Islet of Langerhans (tissue), 1 donor: ENCODE measurements around the gene KIF18B.

Source experiments
- FAIRE-seq: peaks from one replicate; lab custom pipeline; 2011; peaks lifted over from hg19 to GRCh38; lab: Jason Lieb, UNC

KIF18B gene

DNA sequence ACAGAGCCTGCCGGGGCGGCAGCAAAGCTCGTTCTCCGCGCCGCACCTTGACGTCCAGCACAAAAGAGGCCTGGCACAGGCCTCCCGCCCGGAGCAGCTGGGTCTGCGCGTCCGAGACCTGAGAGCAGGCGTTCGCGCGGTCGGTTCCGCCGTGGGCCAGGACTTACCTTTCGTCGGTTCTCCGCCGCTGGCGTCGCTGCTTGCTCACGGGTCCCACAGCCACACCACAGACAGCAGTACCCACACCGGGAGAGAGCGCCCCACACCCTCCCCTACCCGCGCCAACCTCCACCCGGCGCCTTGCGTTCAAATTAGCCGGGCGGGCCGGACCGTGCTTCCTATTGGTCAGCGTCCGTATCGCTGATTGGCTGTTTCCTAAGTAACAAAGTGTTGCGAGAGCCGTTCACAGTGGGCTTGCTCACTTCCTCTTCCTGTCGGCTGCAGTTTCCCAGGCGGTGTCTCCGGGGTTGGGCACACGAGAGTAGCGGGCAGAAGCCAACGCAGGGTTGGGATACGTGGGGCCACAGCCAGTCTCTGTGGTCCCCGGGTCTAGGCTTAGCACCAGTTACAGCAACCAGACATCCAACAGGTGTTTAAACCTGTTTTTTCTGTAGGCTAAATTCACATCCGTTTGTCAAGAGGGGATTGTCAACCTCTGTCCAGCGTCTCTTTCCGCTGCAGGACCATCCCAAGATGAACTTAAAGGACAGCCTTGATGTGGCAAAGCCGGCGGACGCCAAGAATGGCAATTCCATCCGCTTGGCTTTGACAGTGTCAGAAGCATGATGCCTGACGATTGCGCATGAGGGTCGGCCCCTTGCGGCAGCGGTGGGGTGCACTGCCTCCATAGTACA, at the start of gene KIF18B:
KIF18B (minus strand) TSS at position 313 of the 854 bp plus-strand sequence. CDS start 11,429 bp downstream, outside the sequence.
- no peak for FAIRE-seq

DNA sequence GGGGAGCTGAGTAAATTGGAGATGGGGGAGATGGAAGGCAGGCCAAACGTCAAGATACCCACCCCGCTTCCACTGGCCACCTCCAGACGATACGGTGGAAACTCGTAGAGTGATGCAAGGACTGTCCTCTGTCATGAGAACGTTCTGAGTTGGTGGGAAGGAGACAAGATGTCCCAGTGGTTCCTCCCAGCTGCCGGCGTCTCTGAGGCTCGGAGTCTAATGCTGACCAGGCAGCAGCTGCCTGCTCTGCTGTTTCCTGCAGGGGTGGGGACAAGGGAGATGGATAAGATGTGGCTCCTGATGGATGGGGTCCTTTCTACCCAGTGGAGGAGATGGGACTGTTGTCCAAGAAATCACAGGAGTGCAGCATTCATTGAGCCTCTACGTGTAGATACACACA, 48.7 kb upstream of the KIF18B start:
- no peak for FAIRE-seq

DNA sequence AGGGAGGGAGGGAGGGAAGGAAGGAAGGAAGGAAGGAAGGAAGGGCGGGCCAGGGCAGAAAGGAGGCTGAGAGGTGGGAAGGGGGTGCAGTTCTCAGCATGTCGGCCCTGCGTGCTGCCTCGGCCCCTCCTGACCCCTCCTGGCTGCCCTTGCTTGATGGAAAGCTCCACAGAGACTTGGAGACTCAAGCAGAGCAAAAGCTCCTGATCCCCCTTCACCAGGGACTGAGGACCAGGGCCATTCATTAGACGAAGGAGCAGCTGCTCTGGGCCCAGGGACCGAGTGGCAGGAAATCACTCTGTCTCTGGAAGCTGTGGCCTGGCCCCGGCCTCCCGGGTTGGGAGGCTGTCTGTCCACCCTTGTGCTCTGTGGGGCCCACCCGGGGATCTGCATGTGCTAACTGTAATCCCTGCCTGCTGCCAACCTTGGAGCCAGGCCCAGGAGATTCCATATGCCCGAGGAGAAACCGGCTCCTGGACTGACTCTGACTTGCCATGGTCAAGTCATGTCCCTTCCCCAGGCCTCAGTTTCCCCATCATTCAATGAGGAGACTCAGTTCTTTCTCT, 47.9 kb upstream of the KIF18B start:
- no peak for FAIRE-seq

DNA sequence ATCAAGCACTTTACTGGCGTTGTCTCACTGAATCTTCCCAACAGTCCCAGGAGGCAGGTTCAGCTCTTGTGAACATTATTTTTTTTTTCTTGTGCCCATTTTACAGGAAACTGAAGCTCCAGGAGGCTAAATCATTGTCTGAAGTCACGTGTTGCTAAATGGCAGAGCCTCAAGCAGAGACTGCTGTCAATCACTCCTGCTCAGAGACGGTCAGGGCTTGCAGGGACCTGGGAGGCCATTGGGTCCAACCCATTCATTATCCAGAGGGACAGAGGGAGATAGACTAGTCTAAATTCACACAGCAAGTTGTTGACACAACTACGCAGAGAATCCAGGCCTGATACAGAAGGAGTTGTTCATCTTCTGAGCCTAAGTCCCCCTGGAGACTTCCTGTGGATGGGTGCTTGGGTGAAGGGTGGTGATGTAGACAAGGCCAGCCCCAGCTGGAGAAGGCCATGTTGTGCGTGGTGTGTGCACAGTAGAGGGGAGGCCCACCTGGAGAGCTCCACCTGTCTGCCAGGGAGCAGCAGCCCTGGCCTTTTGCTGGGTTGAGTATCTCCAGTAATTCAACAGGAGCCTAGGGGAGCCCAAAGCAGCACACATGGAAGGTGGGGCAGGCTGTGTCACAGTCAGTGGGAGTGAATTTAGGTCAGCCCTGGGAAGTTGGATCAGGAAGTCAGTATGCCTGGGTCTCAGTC, 44.8 kb upstream of the KIF18B start:
- no peak for FAIRE-seq

DNA sequence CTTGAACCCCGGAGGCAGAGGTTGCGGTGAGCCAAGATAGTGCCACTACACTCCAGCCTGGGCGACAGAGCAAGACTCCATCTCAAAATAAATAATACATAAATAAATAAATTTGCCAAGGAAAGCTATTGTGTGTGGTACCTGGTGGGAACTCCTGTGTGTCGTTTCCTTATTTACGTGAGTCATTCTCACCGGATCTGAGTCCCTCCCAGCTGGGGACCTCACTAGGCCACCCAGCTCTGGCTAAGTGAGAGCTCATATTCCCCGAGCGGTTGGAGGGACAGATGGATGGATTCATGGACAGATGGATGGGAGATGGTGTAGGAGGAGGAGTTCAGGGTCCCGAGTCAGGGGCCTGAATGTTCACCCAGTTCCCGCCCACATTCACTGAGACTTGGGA, 43.4 kb upstream of the KIF18B start:
- no peak for FAIRE-seq

DNA sequence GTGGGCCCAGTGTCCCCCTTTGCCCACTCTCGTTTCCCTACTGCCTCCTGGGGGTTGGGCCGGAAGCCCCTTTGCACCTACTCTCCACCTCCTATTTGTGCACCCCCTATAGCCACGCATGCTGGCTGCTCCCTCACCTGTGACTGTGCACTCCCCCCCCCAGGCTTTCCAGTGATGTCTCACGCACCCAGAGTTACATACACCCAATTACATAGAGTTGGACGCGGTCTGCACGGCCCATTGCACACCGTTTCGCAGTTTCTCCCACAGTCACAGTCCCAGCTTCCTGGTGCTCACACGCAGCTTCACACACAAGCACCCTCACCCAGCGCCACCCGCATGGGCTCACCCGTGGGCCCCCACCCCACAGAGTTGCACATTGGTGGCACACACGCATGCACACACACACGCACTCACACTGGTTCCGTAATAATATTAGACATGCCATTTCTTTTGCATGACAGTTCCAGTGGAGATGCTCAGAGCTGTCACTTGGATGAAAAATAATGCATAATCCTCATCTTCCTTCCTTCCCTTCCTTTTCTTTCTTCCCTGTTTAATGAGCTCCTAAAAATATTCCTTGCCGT, 42.1 kb upstream of the KIF18B start:
- no peak for FAIRE-seq

DNA sequence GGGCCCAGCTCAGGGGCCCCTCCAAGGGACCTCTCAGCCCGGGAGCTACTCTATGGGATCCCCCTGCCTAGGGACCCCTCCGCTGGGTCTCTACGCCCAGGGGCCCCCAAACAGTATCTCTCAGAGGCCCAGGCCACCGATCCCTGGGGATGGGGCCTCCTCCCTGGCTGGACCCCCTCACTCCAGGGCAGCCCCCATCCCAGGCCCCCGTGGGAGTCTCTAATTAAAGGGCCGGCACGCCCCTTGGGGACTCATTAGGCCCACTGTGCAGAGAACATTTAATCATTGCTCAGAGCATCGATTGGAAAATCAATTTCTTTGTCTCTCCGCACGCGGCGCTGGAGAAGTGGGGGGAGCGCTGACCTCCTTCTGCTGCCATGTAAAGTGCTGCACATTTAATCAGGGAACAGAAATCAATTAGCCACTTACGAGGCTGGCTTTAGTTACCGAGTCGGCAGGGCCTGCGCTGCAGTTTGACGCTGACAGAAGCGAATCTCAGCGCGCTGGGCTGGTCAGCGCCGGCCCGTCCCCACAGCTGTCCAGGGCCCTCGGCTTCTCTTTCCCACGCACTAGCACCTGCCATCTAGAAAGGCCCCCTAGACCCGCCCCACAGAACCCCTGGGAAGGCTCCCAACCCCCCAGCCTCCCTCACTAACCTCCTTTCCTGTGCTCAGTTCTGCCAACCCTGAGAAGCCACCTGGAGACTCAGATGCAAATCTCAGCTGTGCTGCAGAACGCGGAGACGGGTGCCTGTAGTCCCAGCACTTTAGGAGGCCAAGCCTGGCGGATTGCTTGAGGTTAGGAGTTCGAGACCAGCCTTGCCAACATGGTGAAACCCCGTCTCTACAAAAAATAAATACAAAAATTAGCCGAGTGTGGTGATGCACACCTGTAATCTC, 40.7 kb upstream of the KIF18B start:
- FAIRE-seq = no peak

DNA sequence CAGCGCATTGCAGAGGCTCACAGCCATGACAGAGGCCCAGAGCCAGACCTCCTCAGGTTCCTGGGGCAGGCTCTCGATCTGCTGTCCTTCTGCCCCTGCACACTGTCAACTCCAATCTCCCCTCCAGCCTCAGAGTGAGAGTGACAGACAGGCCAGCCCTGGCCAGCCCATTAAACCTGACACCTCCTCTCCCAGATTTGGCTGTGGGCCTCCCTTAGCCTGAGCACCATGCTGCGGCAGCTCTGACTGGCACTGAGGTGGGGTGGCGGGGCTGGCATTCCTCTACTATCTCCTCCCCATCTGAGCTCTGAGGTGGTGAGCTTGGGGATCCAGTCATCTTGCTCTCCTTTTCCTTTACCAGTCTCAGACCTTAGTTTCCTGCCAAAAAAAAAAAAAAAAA, 36.0 kb upstream of the KIF18B start:
- FAIRE-seq = no peak

DNA sequence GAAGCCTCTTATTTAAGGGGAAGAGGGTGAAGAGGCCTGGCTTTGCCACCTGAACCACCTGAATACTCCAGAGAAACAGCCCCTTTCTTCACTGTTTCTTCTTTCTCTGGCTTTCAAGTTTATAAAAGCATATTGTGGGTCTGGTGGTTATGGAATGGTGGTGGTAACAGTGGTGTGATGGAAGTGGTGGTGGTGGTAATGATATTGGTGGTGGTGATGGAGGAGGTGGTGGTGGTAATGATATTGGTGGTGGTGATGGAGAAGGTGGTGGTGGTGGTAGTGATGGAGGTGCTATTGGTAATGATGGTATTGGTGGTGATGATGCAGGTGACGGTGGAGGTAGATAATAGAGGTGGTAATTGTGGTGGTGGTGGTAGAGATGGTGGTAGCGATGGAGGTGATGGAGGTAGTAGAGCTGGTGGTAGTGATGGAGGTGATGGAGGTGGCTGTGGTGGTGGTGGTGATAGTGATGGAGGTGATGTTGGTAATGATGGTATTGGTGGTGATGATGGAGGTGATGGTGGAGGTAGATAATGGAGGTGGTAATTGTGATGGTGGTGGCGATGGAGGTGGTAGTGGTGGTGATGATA, 34.6 kb upstream of the KIF18B start:
- no peak for FAIRE-seq

DNA sequence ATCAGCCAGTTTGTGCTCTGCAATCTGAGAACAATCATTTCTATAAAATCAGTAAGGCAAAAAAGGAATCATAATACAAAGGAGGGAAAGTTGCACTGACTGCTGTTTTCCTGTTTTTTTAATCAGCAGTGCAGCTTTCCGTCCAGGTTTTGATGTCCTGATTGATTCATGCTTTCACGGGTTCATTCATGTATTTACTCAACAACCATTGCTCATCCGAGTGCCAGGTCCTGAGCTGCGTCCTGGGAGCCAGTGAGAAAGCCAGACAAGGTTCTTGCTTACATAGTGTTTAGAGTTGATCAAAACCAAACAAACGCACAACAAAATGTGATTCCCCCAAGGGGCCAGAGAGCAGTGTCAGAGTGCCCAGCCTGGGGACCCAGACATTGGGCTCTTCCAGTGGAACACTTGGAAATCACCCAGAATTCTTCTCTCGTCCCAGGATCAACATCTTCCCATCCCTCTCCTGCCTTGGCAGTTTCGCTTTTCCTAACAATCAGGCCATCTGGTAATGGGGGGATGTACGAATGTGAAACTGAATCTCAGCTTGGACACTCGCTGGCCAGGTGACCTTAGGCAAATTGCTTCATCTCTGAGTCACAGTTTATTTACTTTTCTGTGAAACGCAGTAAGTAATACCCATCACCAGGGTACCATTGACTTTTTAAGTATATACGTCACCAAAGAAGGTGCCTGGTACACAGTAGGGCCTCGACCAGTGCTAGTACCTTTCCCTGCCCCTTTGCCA, 33.8 kb upstream of the KIF18B start:
- FAIRE-seq = peak; percentile 96

DNA sequence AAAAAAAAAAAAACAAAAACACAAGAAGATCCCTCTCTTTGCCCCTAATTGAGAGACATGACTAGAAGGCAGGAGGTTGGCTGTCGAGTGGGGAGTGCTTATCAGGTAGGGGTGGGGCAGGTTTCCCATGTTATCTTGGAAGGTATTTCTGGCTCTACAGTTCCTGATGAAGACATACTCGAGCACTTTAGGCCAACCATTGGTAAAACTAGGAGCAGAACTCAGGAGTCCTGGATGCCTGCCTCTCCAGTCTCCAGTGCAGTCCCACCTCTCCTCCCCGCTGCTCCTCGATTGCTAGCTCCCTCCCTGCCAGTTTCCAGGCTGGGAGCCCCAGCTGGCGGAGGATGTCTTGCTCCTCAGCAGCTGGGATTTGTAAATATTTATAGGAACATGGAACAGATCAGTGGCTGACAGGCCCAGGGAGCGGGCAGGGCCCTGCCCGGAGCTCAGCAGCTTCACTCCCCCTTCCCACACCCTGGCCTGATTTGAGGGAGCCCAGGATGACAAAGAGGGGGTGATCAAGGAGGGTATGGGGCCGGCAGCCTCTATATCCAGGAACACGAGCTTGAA, 31.9 kb upstream of the KIF18B start:
- FAIRE-seq = no peak

DNA sequence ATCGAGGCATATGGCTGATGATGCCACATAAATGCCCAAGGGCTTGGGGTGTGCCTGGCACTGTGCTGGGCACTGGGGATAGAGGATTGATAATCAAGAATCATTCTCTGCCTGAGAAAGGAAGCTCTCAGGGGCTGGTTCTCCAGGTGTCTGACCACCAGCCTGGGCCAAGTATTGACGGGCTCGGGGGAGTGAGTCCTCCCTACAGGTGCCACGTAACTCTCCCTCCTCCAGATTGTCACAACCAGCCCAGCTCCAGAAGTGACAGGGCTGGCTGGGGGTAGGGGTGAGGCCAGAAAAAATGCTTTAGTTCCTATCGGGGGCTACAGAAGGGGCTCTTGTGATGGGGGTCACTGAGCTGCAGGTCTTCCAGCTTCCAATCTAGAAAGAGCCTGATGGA, 31.2 kb upstream of the KIF18B start:
- FAIRE-seq = no peak

DNA sequence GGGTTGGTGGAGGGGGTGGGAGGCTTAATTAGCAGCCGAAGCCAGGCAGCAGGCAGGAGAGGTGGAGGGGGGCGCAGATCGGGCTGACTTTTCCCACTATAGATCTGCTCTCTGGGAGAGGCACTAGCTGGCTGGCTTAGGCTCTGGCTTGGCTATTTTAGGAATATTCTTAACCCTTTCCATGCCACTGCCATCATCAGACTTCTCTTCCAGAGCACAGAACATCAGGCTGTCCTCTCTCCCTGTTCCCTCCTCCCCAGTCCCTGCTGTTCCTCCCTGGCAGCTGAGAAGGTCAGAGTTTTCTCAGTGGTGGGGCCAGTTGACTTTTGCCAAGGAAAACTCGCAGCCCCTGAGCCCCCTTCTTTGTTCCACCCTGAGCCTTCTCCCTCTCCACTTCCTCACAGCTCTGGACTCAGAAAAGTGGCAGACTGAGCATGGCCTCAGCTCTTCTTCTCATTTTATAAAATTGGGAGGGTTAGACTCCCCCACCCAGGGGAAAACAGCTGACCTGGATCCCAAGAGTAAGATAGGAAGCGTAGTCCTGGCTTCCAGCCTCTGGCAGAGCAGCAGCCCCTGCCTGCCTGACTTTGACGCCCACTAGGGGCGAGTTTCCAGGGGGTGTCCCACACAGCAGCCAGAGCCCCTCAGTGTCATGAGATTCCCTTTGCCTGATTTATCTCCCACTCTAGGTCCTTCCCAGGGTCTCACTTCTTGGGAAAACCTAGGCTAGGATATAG, 30.4 kb upstream of the KIF18B start:
- no peak for FAIRE-seq

DNA sequence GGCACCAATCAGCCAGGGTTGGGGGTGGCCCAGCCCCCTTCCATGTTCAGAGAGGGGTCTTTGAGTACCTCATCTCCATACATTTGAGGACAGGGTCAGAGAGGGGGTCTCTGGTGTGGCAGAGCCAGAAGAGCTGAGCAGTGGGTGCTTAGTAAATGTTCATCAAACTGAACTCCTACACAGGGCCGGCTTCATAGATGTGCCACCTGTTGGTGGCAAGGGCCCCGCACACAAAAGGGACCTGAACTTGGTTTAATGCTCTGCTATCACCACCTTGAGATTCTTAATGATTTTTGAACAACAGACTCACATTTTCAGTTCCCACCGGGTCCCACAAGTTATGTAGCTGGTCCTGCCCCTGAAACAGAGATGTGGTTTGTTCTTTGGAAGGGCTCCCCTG, 29.5 kb upstream of the KIF18B start:
- FAIRE-seq = no peak

DNA sequence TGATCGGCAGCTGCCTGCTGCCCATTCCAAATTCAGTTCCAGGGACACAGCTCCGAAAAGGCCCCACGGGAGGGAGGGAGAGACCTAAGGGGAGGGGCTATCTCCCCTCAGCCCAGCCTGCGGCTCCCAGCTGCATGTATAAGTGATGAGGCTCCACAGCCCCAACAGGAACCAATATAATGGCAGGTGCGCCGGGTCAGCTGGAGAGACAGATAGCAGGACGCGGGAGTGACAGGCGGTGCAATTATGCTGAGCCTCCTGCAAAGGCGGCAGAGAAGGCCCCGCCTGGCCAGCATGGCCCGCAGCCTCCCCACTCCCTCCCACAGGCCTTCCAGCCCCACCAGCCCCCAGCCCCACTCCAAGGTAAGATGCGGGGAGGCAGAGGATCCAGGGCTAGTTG, 28.6 kb upstream of the KIF18B start:
- no peak for FAIRE-seq

DNA sequence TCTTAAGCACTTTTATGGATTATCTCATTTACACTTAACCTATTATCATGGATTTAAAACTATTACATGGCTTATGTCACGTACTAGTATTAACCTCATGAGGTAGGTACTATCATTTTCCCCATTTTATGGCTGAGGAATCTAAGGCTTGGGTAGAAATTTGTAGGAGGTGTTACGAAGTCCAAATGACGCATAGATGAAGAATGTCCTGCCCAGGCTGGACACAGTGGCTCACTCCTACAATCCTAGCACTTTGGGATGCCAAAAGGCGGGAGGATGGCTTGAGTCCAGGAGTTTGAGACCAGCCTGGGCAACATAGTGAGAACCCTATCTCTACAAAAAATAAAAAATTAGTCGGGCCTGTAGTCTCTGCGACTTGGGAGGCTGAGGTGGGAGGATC, 25.4 kb upstream of the KIF18B start:
- FAIRE-seq = no peak

DNA sequence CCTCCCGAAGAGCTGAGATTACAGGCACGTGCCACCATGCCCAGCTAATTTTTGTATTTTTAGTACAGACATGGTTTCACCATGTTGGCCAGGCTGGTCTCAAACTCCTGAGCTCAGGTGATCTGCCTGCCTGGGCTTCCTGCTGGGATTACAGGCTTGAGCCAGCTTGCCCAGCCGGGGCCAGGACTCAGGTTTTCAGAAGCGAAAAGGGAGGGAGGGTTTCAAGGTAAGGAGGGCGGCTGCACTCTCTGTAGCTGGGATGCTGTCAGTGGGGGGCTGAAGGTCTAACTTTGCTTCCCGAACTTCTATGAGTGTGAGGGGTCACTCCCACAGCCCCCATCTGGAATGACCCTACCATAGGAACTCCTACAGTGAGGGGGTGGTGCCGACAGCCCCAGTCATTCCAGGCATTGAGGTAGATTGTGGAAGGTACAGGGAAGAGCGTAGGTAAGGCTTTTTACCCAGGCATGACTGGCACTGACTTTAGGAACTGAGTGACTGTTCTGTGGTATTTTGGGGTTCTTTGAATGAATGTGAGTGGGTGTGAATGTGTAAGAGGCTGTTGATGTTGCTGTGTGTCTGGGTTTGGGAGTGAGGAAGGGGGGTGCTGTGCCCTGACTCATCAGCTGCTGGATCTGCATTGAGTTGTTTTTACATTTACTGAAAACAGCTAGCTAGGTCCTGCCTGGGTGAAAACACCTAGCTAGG, 24.4 kb upstream of the KIF18B start:
- no peak for FAIRE-seq

DNA sequence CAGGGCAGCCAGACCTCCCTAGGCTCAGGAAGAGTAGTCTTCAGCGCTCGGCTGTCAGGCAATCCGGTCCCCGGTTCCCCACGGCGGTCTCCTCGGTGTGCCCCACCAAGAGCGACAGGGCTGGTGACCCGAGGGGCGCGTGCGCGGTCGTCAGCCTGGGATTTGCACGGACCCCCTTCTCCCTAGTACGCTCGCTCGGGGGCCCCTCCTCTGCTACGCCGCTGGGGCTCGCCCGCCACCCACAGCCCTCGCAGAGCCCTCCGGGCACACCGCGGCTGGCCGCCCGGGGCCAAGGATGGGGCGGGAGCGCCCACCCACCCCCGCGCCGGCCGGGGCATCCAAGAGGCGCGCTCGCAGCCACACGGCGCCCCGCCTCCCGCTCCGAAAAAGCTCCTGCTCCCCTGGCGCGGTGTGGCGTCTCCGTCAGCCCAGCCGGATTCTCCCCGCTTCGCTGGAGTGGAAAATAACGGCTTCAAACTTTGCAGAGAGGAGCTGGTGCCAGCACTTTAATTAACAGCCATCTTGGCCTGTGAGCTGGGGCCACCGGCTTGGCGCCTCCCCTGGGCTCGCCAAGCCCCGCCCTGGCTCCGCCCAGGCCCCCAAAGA, 22.7 kb upstream of the KIF18B start:
- FAIRE-seq = no peak
